ENCODE measurements around the gene CDYL.
"Not testable (repeated sequence)": the region's sequence is repeated elsewhere in the genome, so short reads cannot be mapped to it uniquely, and the experiment has no call there.

CDYL gene

DNA sequence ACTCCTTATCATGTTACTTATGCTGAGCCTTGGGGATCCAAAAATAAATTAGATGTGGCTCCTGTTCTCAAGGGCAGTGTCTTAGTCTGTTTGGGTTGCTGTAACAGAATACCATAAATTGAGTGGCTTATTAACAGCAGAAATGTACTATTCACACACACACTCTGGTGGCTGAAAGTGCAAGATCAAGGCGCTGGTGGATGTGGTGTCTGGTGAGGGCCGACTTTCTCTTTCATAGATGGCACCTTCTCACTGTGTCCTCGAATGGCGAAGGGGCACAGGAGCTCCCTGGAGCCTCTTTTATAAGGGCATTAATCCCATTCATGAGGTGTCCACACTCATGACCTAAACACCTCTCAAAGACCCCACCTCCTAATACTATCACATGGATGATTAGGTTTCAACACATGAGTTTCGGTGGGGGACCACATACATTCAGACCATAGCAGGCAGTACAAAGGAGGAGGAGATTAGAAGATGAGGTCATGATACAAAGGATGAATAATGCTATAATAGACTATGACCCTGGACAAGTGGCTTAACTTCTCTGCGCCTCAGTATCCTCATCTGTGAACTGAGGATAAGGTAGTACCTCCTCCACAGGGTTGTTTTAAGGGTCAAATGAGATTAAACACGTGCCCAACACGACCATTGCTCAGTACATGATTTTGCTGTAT is 193.5 kb downstream of the CDYL start:
- DNase-seq = no peak

DNA sequence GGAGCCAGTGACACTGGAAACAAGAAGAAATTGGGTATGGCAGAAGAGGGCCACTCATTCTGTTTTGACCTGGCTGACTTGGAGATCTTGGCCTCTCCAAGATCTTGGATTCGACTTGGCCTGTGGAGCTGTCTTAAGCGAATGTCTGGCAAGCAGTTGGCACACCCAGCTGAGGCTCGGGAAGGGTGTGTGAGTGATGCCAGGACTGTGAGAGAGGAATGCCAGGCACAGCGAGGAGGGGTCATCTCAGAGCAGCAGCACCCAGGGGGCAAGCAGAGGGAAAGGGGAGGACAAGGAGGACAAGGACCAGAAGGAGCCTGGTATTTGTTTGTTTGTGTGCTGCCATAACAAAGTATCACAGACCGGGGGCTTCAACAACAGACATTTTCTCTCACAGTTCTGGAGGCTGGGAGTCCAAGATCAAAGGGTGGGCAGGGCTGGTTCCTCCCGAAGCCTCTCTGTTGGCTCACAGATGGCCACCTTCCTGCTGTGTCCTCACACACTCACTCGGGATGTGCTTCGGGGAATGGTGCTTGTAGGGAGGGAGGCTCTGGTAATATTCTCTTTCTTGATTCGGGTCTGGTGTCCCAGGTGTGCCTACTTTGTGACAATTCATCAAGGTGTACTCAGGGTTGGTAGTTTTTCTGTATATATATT is 194.7 kb downstream of the CDYL start:
- DNase-seq = no peak

DNA sequence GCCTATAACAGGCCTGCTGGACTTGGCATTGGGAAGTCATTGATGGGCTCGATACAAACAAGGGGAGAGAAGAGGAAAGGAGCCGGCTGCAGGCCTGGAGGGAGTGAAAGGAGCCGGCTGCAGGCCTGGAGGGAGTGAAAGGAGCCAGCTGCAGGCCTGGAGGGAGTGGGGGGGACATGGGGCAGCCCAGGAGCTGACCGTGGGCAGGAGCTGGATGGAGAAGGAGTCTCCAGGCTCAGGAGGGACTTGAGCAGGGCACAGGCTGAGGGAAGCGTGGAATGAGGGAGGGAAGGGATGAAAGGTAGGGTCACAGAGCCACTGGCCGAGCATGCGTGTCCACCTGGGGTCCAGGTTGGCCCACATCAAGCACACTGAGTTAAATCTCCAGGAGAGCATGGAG is 195.6 kb downstream of the CDYL start:
- no peak for DNase-seq

DNA sequence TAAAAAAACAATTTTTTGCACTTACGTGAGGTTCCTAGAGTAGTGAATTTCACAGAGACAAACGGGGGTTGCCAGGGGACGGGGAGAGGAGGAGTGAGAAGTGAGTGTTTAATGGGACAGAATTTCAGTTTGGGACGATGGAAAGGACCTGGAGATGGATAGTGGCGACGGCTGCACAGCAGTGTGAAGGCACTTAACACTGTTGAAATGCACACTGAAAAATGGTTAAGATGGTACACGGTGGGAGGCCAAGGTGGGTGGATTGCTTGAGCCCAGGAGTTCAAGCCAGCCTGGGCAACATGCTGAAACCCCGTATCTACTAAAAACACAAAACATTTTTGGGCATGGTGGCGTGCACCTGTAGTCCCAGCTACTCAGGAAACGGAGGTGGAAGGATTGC is 196.2 kb downstream of the CDYL start:
- no peak for DNase-seq

DNA sequence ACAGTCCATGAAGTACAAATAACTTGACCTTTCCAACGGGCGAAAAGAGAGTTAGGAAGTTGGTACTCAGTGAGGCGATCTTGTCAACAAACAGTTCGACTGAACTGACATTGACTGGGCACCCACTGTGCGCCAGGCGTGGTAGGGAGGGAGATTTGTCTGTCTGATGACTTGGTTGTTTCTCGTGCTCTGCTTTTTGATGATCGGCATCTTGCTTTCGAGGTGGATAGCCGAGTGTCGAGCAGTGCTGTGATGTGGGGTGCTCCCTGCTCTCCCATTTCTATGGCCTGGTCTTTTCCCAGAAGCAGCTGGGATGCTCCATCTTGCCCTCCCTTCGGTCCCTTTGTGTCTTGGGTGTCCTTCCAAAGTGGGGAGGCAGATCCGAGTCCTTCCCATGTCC is 197.2 kb downstream of the CDYL start:
- DNase-seq = no peak

DNA sequence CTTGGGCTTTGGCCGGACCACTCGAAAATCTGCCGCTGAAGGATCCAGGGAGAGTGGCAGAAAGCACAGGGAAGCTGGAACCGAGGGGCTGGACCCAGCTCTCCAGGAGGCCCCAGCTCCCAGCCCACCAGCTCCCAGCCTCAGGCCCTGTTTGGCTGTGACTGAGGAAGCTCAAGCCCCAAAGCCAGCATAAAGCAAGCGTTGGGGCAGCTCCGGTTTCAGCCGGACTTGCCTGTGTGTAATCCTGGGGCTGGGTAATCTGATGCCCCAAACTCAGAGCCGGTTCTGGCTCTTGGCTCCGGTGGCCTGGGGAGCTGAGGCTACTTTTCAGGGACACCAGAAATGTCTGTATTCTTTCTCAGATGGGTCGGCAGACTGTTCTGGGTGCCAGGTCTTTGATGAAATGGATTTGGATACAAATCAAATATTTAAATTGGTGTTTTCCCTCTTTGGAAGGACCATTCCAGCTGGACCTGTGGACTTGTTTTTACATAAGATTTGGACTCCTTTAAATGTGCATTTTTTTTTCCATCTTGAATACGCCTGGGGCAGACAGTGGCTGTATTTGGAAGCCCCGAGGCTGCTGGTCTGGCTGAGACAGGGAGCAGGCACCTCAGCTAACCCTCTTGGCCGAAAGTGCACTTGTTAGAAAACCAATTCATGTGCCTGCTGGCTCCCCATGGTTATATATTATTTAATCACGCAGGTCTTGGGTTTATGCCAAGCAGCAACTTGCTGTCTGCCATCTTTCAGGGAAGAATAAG is 198.0 kb downstream of the CDYL start:
- no peak for DNase-seq

DNA sequence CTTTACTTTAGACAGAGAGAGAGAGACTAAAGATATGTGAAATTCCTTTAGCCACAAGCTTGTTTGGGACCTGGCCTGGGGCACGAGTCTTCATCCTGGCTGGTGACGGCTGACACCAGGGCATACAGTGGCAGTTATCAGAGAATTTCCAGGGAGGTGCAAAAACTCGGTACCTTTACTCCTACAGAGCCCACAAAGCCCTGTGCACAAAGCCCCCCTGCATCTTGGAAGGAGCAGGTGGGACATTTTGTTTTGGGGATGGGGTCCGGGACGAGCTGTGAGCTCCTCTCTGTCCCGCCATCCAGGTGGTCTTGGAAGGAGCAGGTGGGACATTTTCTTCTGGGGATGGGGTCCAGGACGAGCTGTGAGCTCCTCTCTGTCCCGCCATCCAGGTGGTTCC is 198.8 kb downstream of the CDYL start:
- DNase-seq = no peak

DNA sequence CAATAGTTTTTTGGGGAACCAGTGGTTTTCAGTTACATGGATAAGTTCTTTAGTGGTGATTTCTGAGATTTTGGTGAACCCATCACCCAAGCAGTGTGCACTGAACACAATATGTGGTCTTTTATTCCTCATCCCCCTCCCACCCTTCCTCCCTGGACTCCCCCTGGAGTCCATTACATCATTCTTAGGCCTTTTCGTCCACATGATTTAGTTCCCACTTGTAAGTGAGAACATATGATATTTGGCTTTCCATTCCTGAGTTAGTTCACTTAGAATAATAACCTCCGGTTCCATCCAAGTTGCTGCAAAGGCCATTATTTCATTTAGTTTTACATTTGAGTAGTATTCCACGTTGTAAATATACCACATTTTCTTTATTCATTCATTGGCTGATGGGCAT is 199.3 kb downstream of the CDYL start:
- DNase-seq = no peak

DNA sequence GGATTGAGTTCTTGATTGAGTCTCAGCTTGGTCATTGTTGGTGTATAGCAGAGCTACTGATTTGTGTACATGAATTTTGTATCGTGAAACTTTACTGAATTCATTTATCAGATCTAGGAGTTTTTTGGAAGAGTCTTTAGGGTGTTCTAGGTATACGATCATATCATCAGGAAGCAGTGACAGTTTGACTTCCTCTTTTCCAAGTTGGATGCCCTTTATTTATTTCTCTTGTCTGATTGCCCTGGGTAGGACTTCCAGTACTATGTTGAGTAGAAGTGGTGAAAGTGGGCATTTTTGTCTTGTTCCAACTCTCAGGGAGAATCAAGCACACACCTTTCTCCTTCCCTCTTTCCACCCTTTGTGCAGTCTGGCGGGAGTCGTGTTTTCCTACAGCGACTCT is 201.3 kb downstream of the CDYL start:
- no peak for DNase-seq

DNA sequence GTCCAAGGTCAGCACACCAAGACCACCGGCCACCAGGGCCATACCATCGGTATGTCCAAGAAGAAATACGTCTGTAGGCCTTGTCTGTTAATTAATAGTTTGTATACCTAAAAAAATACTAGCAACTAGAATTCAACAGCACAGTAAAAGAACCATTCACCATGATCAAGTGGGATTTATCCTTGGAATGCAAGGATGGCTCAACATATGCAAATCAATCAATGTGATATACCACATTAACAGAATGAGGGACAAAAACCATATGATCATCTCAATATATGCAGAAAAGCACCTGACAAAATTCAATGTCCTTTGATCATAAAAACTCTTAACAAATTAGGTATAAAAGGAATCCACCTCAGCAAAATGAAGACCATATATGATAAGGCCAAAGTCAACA is 203.2 kb downstream of the CDYL start:
- no peak for DNase-seq

DNA sequence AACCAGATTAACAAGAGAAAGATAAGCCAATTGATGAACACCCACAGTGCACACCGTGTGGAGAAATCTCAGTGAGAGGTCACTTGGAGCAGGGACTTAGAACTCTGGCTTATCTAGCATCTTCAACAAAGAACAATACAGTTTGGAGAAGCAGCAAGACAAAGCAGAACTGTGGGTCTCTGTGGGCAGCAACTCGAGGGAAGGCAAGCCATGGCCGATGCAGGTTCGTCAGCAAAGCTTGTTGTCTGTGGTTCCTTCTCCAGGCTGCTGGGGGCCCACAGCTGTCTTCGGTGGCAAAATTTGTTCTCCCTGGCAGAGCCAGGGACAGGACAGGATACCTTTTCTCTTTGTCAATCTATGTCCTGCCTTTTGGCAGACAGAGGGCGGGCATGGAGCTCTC is 205.6 kb downstream of the CDYL start:
- no peak for DNase-seq

DNA sequence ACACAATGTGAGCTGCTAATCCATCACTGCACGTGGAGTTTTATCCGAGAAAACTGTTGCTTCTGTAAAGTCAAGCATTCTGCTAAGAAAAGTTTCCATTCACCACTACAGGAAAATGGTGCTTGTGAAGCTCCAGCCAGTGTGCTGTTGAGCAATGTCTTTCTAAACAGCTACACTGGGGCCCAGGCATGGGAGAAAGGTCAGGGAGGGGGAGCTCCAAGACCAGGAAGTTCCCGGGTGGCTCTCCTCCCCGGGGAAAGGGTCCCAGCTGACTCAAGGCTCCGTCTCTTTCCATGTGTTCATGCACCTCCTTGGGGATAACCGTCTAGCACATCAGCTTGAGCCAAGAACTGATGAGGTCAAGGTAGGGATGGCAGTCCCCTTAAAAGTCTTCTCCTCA is 207.1 kb downstream of the CDYL start:
- DNase-seq = no peak

DNA sequence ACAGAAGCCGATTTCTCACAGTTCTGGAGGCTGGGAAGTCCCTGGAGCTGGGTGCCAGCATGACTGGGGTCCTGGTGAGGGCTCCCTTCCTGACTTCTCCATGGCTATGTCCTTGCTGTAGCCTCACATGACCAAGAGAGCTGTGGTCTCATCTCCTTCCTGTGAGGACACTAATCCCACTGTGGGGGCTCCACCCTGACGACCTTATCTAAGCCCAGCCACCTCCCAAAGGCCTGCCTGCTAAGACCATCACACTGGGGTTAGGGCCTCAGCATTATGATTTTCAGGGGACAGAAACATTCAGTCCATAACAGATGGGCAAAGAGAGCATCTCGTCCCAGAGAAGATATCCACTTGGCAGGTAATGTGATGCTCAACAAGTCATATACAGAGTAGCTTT is 210.8 kb downstream of the CDYL start:
- no peak for DNase-seq

DNA sequence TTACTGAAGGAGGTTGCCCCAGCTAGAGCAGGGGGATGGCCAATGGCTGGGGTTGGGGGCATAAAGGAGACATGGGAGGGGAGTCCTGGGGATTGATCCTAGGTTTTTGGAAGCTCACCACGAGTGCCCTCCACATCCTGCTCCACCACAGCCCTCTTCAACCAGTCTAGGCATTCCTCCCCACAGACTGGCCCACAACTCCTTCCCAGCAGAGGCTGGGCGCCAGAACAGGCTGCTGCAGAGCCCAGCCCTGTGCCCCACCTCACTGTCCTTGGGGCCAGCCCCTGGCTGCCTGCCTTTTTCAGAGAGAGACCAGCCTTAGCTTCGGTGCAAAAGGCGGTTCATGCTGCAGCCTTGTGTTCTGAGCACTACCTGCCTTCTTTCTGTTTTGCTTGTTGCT is 211.2 kb downstream of the CDYL start:
- no peak for DNase-seq

DNA sequence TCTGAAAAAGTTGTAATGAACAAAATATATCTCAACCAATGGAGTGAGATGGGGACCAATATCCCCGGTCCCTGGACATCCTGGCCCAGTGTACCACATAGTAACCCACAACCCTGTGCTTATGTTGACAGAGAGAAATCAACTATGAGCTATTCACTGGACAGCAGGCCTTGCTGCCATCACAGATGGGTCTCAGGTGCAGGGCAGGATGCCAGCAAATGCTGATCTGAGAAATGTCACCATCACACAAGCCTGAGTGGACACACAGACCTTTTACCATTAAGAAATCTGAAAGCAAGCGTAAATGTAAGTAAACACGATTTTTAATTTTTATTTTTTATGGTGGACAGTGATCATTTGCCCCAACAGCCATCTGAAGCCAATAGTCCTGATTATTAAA is 218.5 kb downstream of the CDYL start:
- DNase-seq = no peak

DNA sequence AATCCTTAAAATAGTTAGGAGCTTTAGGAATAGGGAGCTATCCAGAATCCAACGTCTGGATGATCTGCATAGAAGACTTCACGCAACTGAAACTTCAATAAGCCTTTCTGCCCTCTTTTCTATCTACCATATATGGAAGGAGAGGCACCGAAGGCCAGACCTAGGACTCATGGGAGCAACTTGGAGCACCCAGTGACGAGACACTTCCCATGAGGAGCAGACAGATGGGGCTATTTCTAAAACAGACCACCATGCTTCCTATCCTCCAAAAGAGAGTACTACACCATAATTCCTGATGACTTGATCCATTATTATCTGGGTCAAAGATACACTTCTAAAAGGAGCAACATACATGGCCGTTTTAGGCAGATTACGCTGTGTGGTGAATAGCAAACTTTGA is 221.7 kb downstream of the CDYL start:
- DNase-seq = no peak

DNA sequence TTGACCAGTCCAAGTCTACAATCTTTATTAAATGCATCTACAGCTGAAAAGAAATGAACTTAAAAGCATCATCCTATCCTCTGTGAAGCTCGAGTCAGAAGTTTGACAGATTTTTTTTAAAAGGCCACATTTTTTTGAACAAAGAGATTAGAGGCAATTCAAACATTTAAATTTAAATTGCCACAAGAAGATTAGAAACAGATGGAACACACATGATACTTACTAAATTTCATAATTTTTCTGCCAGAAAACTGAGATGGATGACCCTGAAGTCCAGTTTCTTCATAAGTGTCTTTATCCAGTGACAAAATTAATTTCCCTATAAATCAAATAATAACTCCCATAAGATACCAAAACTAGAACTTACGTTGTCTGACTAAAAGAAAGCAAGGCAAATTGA is 223.4 kb downstream of the CDYL start:
- no peak for DNase-seq

DNA sequence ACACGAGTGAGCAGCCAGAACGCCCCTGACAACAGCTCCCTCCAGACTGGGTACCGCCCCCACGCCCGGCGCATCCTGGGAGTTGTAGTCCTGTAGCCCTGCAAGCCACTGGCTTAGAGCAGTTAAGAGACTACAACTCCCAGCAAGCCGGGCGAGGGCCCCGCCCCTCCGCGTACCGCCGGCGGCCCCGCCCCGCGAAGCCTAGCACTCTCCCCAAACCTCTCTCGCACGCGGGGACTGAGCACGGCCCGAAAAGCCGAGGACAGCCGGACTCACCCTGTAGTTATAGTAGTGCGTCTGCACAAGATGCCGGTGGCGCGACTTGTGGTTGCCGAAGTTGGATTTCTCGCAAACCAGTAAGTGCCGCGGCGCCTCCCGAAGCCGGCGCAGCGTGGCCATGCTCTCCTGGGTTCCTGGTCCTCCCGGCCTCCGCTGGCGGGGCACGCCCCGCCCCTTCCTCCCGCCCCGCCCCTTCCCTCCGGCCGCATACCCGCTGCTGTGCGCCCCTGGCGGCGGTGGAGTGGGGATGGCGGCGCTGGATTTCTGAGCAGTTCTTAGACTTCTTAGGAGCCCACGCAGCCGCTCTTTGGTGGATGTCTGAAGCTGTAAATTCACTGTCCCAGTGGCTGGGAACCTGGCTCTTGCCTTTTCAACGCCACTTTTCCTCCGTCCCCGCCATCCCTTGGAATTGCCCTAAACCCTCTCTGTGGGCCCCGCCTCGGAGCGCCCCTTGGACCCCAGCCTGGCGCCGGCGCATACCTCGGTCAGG is 227.6 kb downstream of the CDYL start, which contains the start of gene RPP40:
RPP40 (minus strand) TSS at position 434 of the 769 bp plus-strand sequence; CDS start at position 399, 35 bp downstream.
- peak; percentile 87 for DNase-seq

DNA sequence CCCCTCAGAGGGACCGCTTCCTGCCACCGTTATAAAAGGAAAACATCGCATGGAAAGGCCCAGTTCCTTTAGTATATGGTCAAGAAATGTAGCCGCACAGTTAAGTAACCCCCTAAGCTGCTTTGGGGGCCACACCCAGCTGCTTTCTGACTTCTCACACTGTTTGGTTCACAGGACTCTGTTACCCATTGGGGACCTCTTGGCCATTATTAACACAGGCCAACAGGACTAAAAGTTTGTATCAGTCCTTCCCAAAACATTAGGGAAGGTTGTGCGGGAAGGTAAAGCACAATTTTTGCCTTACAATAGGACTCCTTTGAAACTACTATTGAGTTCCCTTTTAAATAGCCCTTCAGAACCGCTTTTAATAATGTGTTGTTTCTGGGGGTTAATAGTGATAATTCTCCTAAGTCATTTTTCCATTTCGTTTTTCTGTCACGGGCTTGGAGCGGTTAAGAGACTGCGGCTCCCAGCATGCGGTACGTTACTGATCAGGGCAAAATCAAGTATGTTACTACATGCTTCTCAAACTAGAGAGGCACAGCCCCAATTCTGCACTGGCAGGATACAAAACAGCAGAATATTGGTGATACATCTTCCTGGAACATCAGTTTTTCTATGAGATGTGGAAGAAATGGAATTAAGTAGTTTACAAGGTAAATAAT is 228.3 kb downstream of the CDYL start:
- DNase-seq = no peak

DNA sequence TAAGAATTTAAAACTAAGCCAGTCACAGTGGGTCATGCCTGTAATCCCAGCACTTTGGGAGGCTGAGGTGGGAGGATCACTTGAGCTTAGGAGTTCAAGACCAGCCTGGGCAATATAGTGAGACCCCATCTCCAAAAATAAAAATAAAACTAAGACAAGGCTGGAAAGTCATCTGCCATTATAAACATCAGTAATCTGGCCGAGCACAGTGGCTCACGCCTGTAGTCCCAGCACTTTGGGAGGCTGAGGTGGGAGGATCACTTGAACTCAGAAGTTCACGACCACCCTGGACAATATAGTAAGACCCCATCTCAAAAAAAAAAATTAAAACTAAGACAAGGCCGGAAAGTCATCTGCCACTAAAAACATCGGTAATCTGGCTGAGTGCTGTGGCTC is 228.8 kb downstream of the CDYL start:
- DNase-seq = not testable (repeated sequence)
